GM12865 (cell line): ENCODE data around the gene PP2D1.
"Not testable (repeated sequence)": the region's sequence is repeated elsewhere in the genome, so short reads cannot be mapped to it uniquely, and the experiment has no call there.

Source experiments
- DNase-seq: peaks from one replicate; pipeline ENCODE4 v3.0.0; 2010; ENCODE audit warnings: low read depth
- H3K4me3 ChIP-seq: 2 replicates; pipeline ENCODE4 v1.5.1; 2011; ENCODE audit warnings: mild to moderate bottlenecking, low read depth, low read length, control low read depth
- CTCF ChIP-seq: IDR thresholded peaks from 2 replicates; pipeline ENCODE4 v1.5.1; 2011; ENCODE audit warnings: low read length, control low read depth, low read depth, inconsistent platforms; ENCODE audit not compliant: insufficient read depth; ENCODE audit errors: missing control alignments

The PP2D1 gene

GRCh38 chr3:20039765-20040547, 27.9 kb upstream of the PP2D1 start, which contains the start of gene KAT2B:
Gene KAT2B, plus strand, starts transcription at chr3:20040446. Its CDS starts 32 bp downstream, at chr3:20040478.
- peak; percentile 80 for TF ChIP-seq CTCF
- H3K4me3 ChIP-seq: peak within 1 kb of the TSS; percentile 94
- DNase-seq: peak; percentile 90

GRCh38 chr3:20039466-20039764, 27.4 kb upstream of the PP2D1 start:
- peak overlapping the region; percentile 92 for H3K4me3 ChIP-seq
- no peak for DNase-seq
- no peak for TF ChIP-seq CTCF

GRCh38 chr3:20038699-20039465, 26.8 kb upstream of the PP2D1 start:
- peak overlapping the region; percentile 92 for H3K4me3 ChIP-seq
- TF ChIP-seq CTCF: no peak
- DNase-seq: peak; percentile 38

- DNase-seq: no peak
- TF ChIP-seq CTCF: no peak
- H3K4me3 ChIP-seq: no peak overlapping the region
Measured at GRCh38 chr3:20037255-20037996, 25.4 kb upstream of the PP2D1 start.

- no peak for DNase-seq
- no peak for TF ChIP-seq CTCF
- no peak overlapping the region for H3K4me3 ChIP-seq
Measured at GRCh38 chr3:20035019-20035418, 23.0 kb upstream of the PP2D1 start.

- not testable (repeated sequence) for H3K4me3 ChIP-seq, DNase-seq
Measured at GRCh38 chr3:20031939-20032338, 19.9 kb upstream of the PP2D1 start.

GRCh38 chr3:20028905-20029331, 16.9 kb upstream of the PP2D1 start:
- TF ChIP-seq CTCF: no peak
- no peak overlapping the region for H3K4me3 ChIP-seq
- no peak for DNase-seq
